ENCODE results near the gene FGF2.

Gene FGF2

DNA sequence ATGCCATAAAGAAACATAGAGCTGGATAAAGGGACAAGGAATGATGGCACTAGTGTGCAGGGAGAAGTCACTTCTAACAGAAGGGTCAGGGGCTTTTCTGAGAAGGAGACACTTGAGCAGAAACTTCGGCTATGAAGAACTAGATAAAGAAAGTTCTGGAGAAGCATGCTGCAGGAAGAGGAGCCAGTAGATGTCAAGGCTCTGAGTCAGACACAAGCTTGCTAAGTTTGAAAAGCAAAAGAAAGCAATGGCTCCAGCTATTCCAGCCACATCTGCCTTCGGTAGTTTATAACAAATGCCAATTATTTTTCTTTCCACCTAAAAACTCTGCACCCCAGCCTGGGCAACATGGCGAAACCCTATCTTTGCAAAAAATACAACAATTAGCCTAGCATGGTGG, 88.3 kb downstream of the FGF2 start:
- H3K4me1 ChIP-seq (ENCODE audit: control insufficient read depth, insufficient read depth, low read length) = no peaks in the 10 kb centered on the region
- H3K4me3 ChIP-seq (ENCODE audit: low read depth, low read length) = no peak overlapping the region
- ChIA-PET POLR2A (interaction anchor here (0.6 to 0.9 kb wide), 2 partner anchors 8 to 414 kb away, joined by 3 to 6 read pairs; partner anchors contain the start of gene NUDT6), CTCF (interaction anchor here (0.8 to 2.2 kb wide), 7 partner anchors 9 to 157 kb away, joined by 3 to 19 read pairs (median 3); no protein-coding TSS in a partner anchor)
- H3K36me3 ChIP-seq (ENCODE audit: control insufficient read depth in 2 of 2, insufficient read depth in 1 of 2, low read length in 2 of 2) = peaks cover 0 to 24% of the 10 kb centered on the region in 2 experiments; a peak in 2 of 3 replicates
- no peaks in the 10 kb centered on the region for H3K9me3 ChIP-seq (ENCODE audit: control insufficient read depth, insufficient read depth, low read depth, low read length)
- H3K27ac ChIP-seq (ENCODE audit: extremely low read depth, low read depth, low read length) = no peak overlapping the region
- TF ChIP-seq ZNF16 (tag by site-specific recombination; IDR thresholded peaks at IDR 0.05; ENCODE audit: low read depth) = no peak
- no peak for TF ChIP-seq ZNF830 (tag by site-specific recombination; IDR thresholded peaks at IDR 0.05; ENCODE audit: low read depth)
- TF ChIP-seq ZNF404 (tag by site-specific recombination; IDR thresholded peaks at IDR 0.05) = no peak
- TF ChIP-seq, protein P1, sequence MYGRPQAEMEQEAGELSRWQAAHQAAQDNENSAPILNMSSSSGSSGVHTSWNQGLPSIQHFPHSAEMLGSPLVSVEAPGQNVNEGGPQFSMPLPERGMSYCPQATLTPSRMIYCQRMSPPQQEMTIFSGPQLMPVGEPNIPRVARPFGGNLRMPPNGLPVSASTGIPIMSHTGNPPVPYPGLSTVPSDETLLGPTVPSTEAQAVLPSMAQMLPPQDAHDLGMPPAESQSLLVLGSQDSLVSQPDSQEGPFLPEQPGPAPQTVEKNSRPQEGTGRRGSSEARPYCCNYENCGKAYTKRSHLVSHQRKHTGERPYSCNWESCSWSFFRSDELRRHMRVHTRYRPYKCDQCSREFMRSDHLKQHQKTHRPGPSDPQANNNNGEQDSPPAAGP (tag by site-specific recombination; IDR thresholded peaks at IDR 0.05) = no peak
- no peak for TF ChIP-seq ZNF785 (tag by site-specific recombination; IDR thresholded peaks at IDR 0.05)
- TF ChIP-seq SP7 (tag by site-specific recombination; IDR thresholded peaks at IDR 0.05) = no peak
- TF ChIP-seq ZNF266 (tag by site-specific recombination; IDR thresholded peaks at IDR 0.05; ENCODE audit: low read depth) = no peak
- no peak for TF ChIP-seq BCL11A (tag by site-specific recombination; IDR thresholded peaks at IDR 0.05; ENCODE audit: low read depth)
- TF ChIP-seq ZSCAN5A (tag by site-specific recombination; IDR thresholded peaks at IDR 0.05) = no peak
- TF ChIP-seq ZNF292 (tag by site-specific recombination; IDR thresholded peaks at IDR 0.05; ENCODE audit: borderline replicate concordance, low read depth) = no peak
- no peak for TF ChIP-seq ZNF354C (tag by site-specific recombination; IDR thresholded peaks at IDR 0.05; ENCODE audit: borderline replicate concordance, low read depth)
- TF ChIP-seq, protein P2, sequence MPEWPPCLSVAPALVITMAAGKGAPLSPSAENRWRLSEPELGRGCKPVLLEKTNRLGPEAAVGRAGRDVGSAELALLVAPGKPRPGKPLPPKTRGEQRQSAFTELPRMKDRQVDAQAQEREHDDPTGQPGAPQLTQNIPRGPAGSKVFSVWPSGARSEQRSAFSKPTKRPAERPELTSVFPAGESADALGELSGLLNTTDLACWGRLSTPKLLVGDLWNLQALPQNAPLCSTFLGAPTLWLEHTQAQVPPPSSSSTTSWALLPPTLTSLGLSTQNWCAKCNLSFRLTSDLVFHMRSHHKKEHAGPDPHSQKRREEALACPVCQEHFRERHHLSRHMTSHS (tag by site-specific recombination; IDR thresholded peaks at IDR 0.05) = no peak

GRCh38 chr4:122917731-122918130, 91.1 kb downstream of the FGF2 start:
- Histone ChIP-seq H3K4me3 (ENCODE audit: low read depth, low read length) (no peak overlapping the region), H3K36me3 (ENCODE audit: control insufficient read depth in 2 of 2, insufficient read depth in 1 of 2, low read length in 2 of 2) (peaks cover 0 to 18% of the 10 kb centered on the region in 2 experiments; a peak in 2 of 3 replicates), H3K27ac (ENCODE audit: extremely low read depth, low read depth, low read length) (no peak overlapping the region), H3K4me1 (ENCODE audit: control insufficient read depth, insufficient read depth, low read length) (no peaks in the 10 kb centered on the region), H3K9me3 (ENCODE audit: control insufficient read depth, insufficient read depth, low read depth, low read length) (no peaks in the 10 kb centered on the region)
- ChIA-PET POLR2A (no interaction called here), CTCF (interaction anchor here (0.6 kb wide), 1 partner anchor 234 kb away, joined by 3 read pairs; no protein-coding TSS in a partner anchor)
- TF ChIP-seq IKZF3 (tag by site-specific recombination; IDR thresholded peaks at IDR 0.05) = no peak
- TF ChIP-seq, protein P3, sequence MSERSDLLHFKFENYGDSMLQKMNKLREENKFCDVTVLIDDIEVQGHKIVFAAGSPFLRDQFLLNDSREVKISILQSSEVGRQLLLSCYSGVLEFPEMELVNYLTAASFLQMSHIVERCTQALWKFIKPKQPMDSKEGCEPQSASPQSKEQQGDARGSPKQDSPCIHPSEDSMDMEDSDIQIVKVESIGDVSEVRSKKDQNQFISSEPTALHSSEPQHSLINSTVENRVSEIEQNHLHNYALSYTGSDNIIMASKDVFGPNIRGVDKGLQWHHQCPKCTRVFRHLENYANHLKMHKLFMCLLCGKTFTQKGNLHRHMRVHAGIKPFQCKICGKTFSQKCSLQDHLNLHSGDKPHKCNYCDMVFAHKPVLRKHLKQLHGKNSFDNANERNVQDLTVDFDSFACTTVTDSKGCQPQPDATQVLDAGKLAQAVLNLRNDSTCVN (tag by site-specific recombination; optimal IDR thresholded peaks at IDR 0.05) = no peak
- no peak for TF ChIP-seq MYNN (tag by site-specific recombination; IDR thresholded peaks at IDR 0.05; ENCODE audit: borderline replicate concordance)
- no peak for TF ChIP-seq ZNF302 (tag by site-specific recombination; IDR thresholded peaks at IDR 0.05; ENCODE audit: low read depth)
- no peak for TF ChIP-seq ZNF747 (tag by site-specific recombination; IDR thresholded peaks at IDR 0.05)
- TF ChIP-seq GLI4 (tag by site-specific recombination; IDR thresholded peaks at IDR 0.05) = no peak
- TF ChIP-seq, protein P4, sequence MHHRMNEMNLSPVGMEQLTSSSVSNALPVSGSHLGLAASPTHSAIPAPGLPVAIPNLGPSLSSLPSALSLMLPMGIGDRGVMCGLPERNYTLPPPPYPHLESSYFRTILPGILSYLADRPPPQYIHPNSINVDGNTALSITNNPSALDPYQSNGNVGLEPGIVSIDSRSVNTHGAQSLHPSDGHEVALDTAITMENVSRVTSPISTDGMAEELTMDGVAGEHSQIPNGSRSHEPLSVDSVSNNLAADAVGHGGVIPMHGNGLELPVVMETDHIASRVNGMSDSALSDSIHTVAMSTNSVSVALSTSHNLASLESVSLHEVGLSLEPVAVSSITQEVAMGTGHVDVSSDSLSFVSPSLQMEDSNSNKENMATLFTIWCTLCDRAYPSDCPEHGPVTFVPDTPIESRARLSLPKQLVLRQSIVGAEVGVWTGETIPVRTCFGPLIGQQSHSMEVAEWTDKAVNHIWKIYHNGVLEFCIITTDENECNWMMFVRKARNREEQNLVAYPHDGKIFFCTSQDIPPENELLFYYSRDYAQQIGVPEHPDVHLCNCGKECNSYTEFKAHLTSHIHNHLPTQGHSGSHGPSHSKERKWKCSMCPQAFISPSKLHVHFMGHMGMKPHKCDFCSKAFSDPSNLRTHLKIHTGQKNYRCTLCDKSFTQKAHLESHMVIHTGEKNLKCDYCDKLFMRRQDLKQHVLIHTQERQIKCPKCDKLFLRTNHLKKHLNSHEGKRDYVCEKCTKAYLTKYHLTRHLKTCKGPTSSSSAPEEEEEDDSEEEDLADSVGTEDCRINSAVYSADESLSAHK (tag by site-specific recombination; IDR thresholded peaks at IDR 0.05) = no peak
- TF ChIP-seq SP2 (tag by site-specific recombination; IDR thresholded peaks at IDR 0.05) = no peak
- no peak for TF ChIP-seq ZNF645 (tag by site-specific recombination; IDR thresholded peaks at IDR 0.05)
- TF ChIP-seq, protein P5, sequence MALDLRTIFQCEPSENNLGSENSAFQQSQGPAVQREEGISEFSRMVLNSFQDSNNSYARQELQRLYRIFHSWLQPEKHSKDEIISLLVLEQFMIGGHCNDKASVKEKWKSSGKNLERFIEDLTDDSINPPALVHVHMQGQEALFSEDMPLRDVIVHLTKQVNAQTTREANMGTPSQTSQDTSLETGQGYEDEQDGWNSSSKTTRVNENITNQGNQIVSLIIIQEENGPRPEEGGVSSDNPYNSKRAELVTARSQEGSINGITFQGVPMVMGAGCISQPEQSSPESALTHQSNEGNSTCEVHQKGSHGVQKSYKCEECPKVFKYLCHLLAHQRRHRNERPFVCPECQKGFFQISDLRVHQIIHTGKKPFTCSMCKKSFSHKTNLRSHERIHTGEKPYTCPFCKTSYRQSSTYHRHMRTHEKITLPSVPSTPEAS (tag by site-specific recombination; IDR thresholded peaks at IDR 0.05) = no peak
- TF ChIP-seq RBAK (tag by site-specific recombination; IDR thresholded peaks at IDR 0.05) = no peak

Measured in HEK293 (cell line).